Transverse colon (tissue), 4 donors: ENCODE measurements around the gene RITA1. TPM values are rescaled to one million over a fixed set of nuclear protein-coding genes. Genes with fewer than 3 reads are reported as not detected.
"Not testable (repeated sequence)": the region's sequence is repeated elsewhere in the genome, so short reads cannot be mapped to it uniquely, and the experiment has no call there.

Experiments
- DNase-seq: peaks from one replicate; pipeline ENCODE4 v3.0.0-alpha.2; 2019
- H3K27ac ChIP-seq, 4 donors: fragments of 200-600 bp; sonication (generic); 2 replicates each; pipeline ENCODE4 v1.5.1; 2016 to 2018; ENCODE audit warnings: inconsistent platforms in 4 of 4
- H3K27me3 ChIP-seq: fragments of 200-600 bp; sonication (generic); 2 replicates; pipeline ENCODE4 v1.5.1; 2017; ENCODE audit warnings: inconsistent platforms
- H3K36me3 ChIP-seq, 4 donors: fragments of 200-600 bp; sonication (generic); 2 replicates each; pipeline ENCODE4 v1.5.1; 2017 to 2019; ENCODE audit warnings: inconsistent platforms in 4 of 4
- H3K4me1 ChIP-seq, 4 donors: fragments of 200-600 bp; sonication (generic); 2 replicates each; pipeline ENCODE4 v1.5.1; 2017 to 2020; ENCODE audit warnings: inconsistent platforms in 4 of 4
- H3K4me3 ChIP-seq, 4 donors: fragments of 200-600 bp; sonication (generic); 1 replicate in 1 of 4; 2 replicates in 3 of 4; pipeline versions ENCODE4 v1.5.1 to v1.6.1; 2017 to 2019; ENCODE audit warnings: inconsistent platforms in 4 of 4
- H3K9me3 ChIP-seq, 2 donors: fragments of 200-600 bp; sonication (generic); 2 replicates each; pipeline ENCODE4 v1.5.1; 2017 to 2019; ENCODE audit warnings: inconsistent platforms in 2 of 2
- CTCF ChIP-seq, 5 experiments: fragments of 200-600 bp in 3 of 5; fragments of 450-650 bp in 2 of 5; sonication (generic) in 3 of 5; IDR thresholded peaks; 1 replicate in 2 of 5; 2 replicates in 3 of 5; pipeline ENCODE4 v1.5.1; 2016 to 2017; ENCODE audit warnings: antibody characterized with exemption in 5 of 5, inconsistent platforms in 3 of 5, mild to moderate bottlenecking in 2 of 5, moderate library complexity in 1 of 5
- EP300 ChIP-seq: sonication (generic); formaldehyde crosslinking; IDR thresholded peaks from one replicate; pipeline ENCODE4 v1.6.1; 2017; ENCODE audit warnings: antibody characterized with exemption, low read depth
- POLR2A ChIP-seq: fragments of 450-650 bp; IDR thresholded peaks from one replicate; pipeline ENCODE4 v1.6.1; 2016; ENCODE audit warnings: antibody characterized with exemption, mild to moderate bottlenecking, moderate library complexity
- POLR2AphosphoS5 ChIP-seq, 3 donors: sonication (generic); formaldehyde crosslinking; IDR thresholded peaks; one replicate each; pipeline ENCODE4 v1.6.1; 2016; ENCODE audit warnings: antibody characterized with exemption in 3 of 3
- WGBS, 2 donors: methylation state at CpG; one replicate each; pipeline ENCODE4 v1.1.5; 2018; ENCODE audit warnings: low coverage in 1 of 2; 5-methylcytosine and 5-hydroxymethylcytosine counted together
- in situ Hi-C, 4 donors: fragments of 200-750 bp; cut with MboI; loops; one replicate each; pipeline versions ENCODE4 v1.15.0 to v1.15.1; 2017; ENCODE audit warnings: low sequenced_read_pairs in 3 of 4, low pct_ligation_motif_present in 1 of 4, low pct_unique_long_range_greater_than_20kb in 1 of 4
- intact Hi-C: fragments of 100-400 bp; cut with DNase I; formaldehyde crosslinking; loops from one replicate; pipeline ENCODE4 v1.15.1; 2023; ENCODE audit warnings: low total_unique reads
- total RNA-seq, 4 donors: library from RNA; depleted of rRNA; stranded (reverse); fragments of >200 nt; gene quantifications; one replicate each; pipeline ENCODE4 v1.1.0, GENCODE V29; 2016

Gene RITA1
- total RNA-seq, 4 donors from 2014 or later: 17.5 to 41.5 (median 23.8) TPM

- Histone ChIP-seq H3K27me3 (peaks cover 12% of the 10 kb centered on the region), H3K9me3 (no peaks in the 10 kb centered on the region), H3K4me3 (no peak overlapping the region), H3K27ac (peak overlapping the region in 1 of 4 donors; percentile 79), H3K4me1 (peaks cover 0 to 35% (median 26%) of the 10 kb centered on the region in 4 donors), H3K36me3 (no peaks in the 10 kb centered on the region)
- intact Hi-C loops (no loop called here), in situ Hi-C loops (no loop called here)
- no peak for TF ChIP-seq POLR2AphosphoS5 (IDR thresholded peaks at IDR 0.05)
- TF ChIP-seq CTCF (IDR thresholded peaks at IDR 0.05): no peak
- no peak for TF ChIP-seq POLR2A
- TF ChIP-seq EP300: no peak
- 74 to 83% methylated on average over 6 to 12 of the region's 12 CpGs for WGBS, 2 donors
- DNase-seq: no peak
Observed at GRCh38 chr12:113137861-113138783, 47.4 kb upstream of the RITA1 start.

GRCh38 chr12:113138826-113139225 lies 46.7 kb upstream of the RITA1 start:
- no peak for DNase-seq
- in situ Hi-C loops (no loop called here), intact Hi-C loops (no loop called here)
- 75% methylated on average over 3 of the region's 3 CpGs; no CpG with 5 or more reads in 1 of the 2 donors for WGBS, 2 donors
- no peaks in the 10 kb centered on the region for H3K9me3 ChIP-seq
- H3K27me3 ChIP-seq: peaks cover 12% of the 10 kb centered on the region
- no peak overlapping the region for H3K4me3 ChIP-seq
- H3K4me1 ChIP-seq: peaks cover 0 to 35% (median 28%) of the 10 kb centered on the region in 4 donors
- no peaks in the 10 kb centered on the region for H3K36me3 ChIP-seq
- H3K27ac ChIP-seq: no peak overlapping the region
- TF ChIP-seq POLR2A (no peak), CTCF (IDR thresholded peaks at IDR 0.05) (no peak), EP300 (no peak), POLR2AphosphoS5 (IDR thresholded peaks at IDR 0.05) (no peak)

- no peaks in the 10 kb centered on the region for H3K36me3 ChIP-seq
- peaks cover 5% of the 10 kb centered on the region for H3K27me3 ChIP-seq
- intact Hi-C loops: no loop called here
- no peak overlapping the region for H3K27ac ChIP-seq
- in situ Hi-C loops: no loop called here
- peaks cover 0 to 29% (median 26%) of the 10 kb centered on the region in 4 donors for H3K4me1 ChIP-seq
- no peaks in the 10 kb centered on the region for H3K9me3 ChIP-seq
- TF ChIP-seq CTCF (IDR thresholded peaks at IDR 0.05) (no peak), POLR2AphosphoS5 (IDR thresholded peaks at IDR 0.05) (no peak), POLR2A (no peak), EP300 (no peak)
- no peak overlapping the region for H3K4me3 ChIP-seq
- WGBS, 2 donors: 69 to 71% methylated on average over 5 to 7 of the region's 7 CpGs
- no peak for DNase-seq
Observed at GRCh38 chr12:113140706-113141105, 44.8 kb upstream of the RITA1 start.

GRCh38 chr12:113141716-113142115 lies 43.8 kb upstream of the RITA1 start:
- Histone ChIP-seq H3K4me1 (peaks cover 0 to 19% (median 18%) of the 10 kb centered on the region in 4 donors), H3K27ac (peak overlapping the region; percentile 53 to 66 (median 60))
- H3K36me3 ChIP-seq, in situ Hi-C loops, intact Hi-C loops, H3K27me3 ChIP-seq, H3K4me3 ChIP-seq, DNase-seq, H3K9me3 ChIP-seq: not testable (repeated sequence)
- 0 to 60% methylated on average over 1 to 3 of the region's 3 CpGs for WGBS, 2 donors
